ENCODE measurements around the gene CMSS1.

The CMSS1 gene

DNA sequence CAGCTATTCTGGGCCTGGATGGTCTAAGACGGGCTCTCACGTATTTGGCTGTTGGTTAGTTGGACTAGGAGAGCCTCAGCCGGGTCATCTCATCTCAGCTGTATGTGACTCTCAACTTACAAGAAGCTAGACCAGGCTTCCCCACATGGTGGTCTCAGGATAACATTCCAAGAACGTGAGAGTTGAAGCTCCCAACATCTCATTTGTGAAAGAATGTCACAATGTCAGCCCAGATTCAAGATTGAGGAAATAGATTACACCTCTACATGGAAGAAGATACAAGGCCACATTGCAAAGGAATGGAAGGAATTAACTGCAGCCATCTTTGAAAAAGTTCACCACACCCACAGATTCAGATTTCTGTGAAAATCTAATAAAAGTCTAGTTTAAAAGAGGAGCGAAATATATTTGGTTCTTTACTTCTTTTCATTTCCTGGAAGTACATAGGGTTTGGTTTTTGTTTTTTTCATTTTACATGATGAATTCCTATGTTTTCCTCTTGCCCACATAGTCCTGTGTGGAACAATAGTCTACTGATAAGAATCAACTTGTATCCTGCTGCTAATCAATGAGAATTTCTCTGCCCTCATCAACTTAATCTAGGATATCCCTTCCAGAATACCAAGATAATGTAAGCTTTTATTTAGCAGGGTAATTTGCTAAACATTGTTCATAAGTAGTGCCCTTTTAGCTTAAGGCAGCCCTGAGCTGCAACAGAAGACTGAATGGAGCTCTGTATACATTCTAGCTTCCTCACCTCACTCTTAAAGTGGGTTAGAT is 116.5 kb downstream of the CMSS1 start:
- DNase-seq (ENCODE audit: low read depth), result no peak
- no peak overlapping the region for H3K4me3 ChIP-seq (ENCODE audit: low read depth, low read length)
- TF ChIP-seq, protein P1, sequence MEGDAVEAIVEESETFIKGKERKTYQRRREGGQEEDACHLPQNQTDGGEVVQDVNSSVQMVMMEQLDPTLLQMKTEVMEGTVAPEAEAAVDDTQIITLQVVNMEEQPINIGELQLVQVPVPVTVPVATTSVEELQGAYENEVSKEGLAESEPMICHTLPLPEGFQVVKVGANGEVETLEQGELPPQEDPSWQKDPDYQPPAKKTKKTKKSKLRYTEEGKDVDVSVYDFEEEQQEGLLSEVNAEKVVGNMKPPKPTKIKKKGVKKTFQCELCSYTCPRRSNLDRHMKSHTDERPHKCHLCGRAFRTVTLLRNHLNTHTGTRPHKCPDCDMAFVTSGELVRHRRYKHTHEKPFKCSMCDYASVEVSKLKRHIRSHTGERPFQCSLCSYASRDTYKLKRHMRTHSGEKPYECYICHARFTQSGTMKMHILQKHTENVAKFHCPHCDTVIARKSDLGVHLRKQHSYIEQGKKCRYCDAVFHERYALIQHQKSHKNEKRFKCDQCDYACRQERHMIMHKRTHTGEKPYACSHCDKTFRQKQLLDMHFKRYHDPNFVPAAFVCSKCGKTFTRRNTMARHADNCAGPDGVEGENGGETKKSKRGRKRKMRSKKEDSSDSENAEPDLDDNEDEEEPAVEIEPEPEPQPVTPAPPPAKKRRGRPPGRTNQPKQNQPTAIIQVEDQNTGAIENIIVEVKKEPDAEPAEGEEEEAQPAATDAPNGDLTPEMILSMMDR (IDR thresholded peaks at IDR 0.05; ENCODE audit: insufficient read depth, low read depth, low read length, missing control alignments), result no peak

- TF ChIP-seq, protein P1 (IDR thresholded peaks at IDR 0.05; ENCODE audit: insufficient read depth, low read depth, low read length, missing control alignments), result no peak
- no peak overlapping the region for H3K4me3 ChIP-seq (ENCODE audit: low read depth, low read length)
- no peak for DNase-seq (ENCODE audit: low read depth)
Observed at GRCh38 chr3:99934975-99935797, 117.5 kb downstream of the CMSS1 start.

GRCh38 chr3:99938270-99938911 is 120.7 kb downstream of the CMSS1 start:
- DNase-seq (ENCODE audit: low read depth), result no peak
- TF ChIP-seq, protein P1 (IDR thresholded peaks at IDR 0.05; ENCODE audit: insufficient read depth, low read depth, low read length, missing control alignments), result no peak
- H3K4me3 ChIP-seq (ENCODE audit: low read depth, low read length), result no peak overlapping the region

DNA sequence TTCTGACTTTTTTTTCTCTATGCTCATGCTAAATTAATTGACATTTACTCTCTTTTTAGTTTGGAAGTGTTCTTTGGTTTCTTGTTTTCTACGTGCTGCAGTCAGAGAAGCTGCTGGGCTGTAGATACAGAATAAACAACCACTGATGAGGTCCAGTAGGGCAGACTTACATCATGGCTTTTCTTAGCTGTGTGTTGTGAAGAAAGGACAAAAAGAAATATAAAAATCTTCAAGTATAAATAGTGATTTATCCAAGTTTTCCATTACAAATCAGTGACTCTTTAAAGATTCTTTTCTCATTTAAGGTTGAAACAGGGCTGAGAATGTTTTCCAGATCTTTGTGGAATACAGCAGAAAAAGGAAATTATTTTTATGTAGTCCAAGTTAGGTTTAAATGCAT is 122.2 kb downstream of the CMSS1 start:
- TF ChIP-seq, protein P1 (IDR thresholded peaks at IDR 0.05; ENCODE audit: insufficient read depth, low read depth, low read length, missing control alignments), result no peak
- H3K4me3 ChIP-seq (ENCODE audit: low read depth, low read length), result no peak overlapping the region
- no peak for DNase-seq (ENCODE audit: low read depth)

DNA sequence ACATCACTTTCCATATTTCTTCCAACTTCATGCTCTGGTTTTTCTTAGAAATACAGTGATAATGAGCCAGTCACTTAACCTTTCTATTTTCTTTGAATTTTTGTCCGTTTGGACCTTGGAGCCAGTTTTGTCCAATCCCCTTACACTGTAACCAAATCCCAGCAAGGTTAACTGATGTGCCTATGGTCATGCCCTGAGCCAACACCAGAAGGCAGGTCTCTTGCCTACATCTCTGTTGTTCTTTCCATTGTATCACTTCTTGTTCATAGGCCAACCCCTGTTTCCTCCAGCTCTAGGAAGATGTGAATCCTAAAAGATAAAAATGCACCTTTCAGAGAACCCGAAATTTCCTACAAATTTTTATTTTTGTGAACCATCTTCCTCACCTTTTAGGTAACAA is 122.7 kb downstream of the CMSS1 start:
- H3K4me3 ChIP-seq (ENCODE audit: low read depth, low read length), result no peak overlapping the region
- TF ChIP-seq, protein P1 (IDR thresholded peaks at IDR 0.05; ENCODE audit: insufficient read depth, low read depth, low read length, missing control alignments), result no peak
- DNase-seq (ENCODE audit: low read depth), result no peak

- no peak overlapping the region for H3K4me3 ChIP-seq (ENCODE audit: low read depth, low read length)
- TF ChIP-seq, protein P1 (IDR thresholded peaks at IDR 0.05; ENCODE audit: insufficient read depth, low read depth, low read length, missing control alignments), result no peak
- DNase-seq (ENCODE audit: low read depth), result no peak
Observed at GRCh38 chr3:99941211-99941610, 123.5 kb downstream of the CMSS1 start.

Data from GM12865 (cell line).